Endodermal cell (in vitro differentiated cells): ENCODE data around the gene DAND5. TPM values are rescaled to one million over a fixed set of nuclear protein-coding genes. Genes with fewer than 3 reads are reported as not detected.

Experiments used
- DNase-seq: peaks from one replicate; pipeline ENCODE4 v3.0.0-alpha.2; 2017
- H3K27ac ChIP-seq: 2 replicates; pipeline ENCODE4 v1.5.1; 2013; ENCODE audit warnings: mild to moderate bottlenecking, low read depth, low read length, moderate library complexity
- H3K27me3 ChIP-seq: 2 replicates; pipeline ENCODE4 v1.6.1; 2013; ENCODE audit warnings: mild to moderate bottlenecking, low read length, moderate library complexity; ENCODE audit not compliant: insufficient read depth, control insufficient read depth, poor library complexity, severe bottlenecking
- H3K36me3 ChIP-seq: 2 replicates; pipeline ENCODE4 v1.7.0; 2013; ENCODE audit warnings: mild to moderate bottlenecking, low read length, moderate library complexity; ENCODE audit not compliant: control insufficient read depth, insufficient read depth
- H3K4me1 ChIP-seq: one replicate; pipeline ENCODE4 v1.7.0; 2013; ENCODE audit warnings: low read length; ENCODE audit not compliant: control insufficient read depth, insufficient read depth
- H3K4me3 ChIP-seq: 2 replicates; pipeline ENCODE4 v1.5.1; 2013; ENCODE audit warnings: mild to moderate bottlenecking, low read length, moderate library complexity
- H3K9ac ChIP-seq: 2 replicates; pipeline ENCODE4 v1.6.1; 2013; ENCODE audit warnings: mild to moderate bottlenecking, low read length, moderate library complexity; ENCODE audit not compliant: poor library complexity, severe bottlenecking; ENCODE audit errors: extremely low read depth
- H3K9me3 ChIP-seq: 2 replicates; pipeline ENCODE4 v1.6.1; 2013; ENCODE audit warnings: mild to moderate bottlenecking, low read length, moderate library complexity; ENCODE audit not compliant: control insufficient read depth
- H3K27ac Mint-ChIP-seq: 2 replicates; pipeline ENCODE4 v1.8.0; 2020; ENCODE audit warnings: mixed read lengths
- H3K27me3 Mint-ChIP-seq: 2 replicates; pipeline ENCODE4 v1.8.0; 2021; ENCODE audit warnings: mild to moderate bottlenecking, mixed read lengths; ENCODE audit not compliant: insufficient read depth
- H3K36me3 Mint-ChIP-seq: 2 replicates; pipeline ENCODE4 v1.8.0; 2020; ENCODE audit warnings: low read depth, mixed read lengths
- H3K4me1 Mint-ChIP-seq: 2 replicates; pipeline ENCODE4 v1.8.0; 2020; ENCODE audit warnings: mixed read lengths
- H3K4me3 Mint-ChIP-seq: 2 replicates; pipeline ENCODE4 v1.8.0; 2020; ENCODE audit warnings: mild to moderate bottlenecking, moderate library complexity, mixed read lengths
- H3K9me3 Mint-ChIP-seq: 2 replicates; pipeline ENCODE4 v1.8.0; 2020; ENCODE audit warnings: mild to moderate bottlenecking, mixed read lengths
- CTCF ChIP-seq: fragments of 200-600 bp; sonication (generic); conservative IDR thresholded peaks from 2 replicates; pipeline ENCODE4 v1.5.0; 2021; ENCODE audit warnings: antibody characterized with exemption, mild to moderate bottlenecking
- WGBS, 2 experiments: methylation state at CpG; one replicate each; pipeline versions ENCODE4 v1.1.5 to v1.1.7; 2013; ENCODE audit warnings: missing lambda C conversion rate in 2 of 2, mixed read lengths in 1 of 2; ENCODE audit not compliant: insufficient coverage in 1 of 2, insufficient read length in 1 of 2; 5-methylcytosine and 5-hydroxymethylcytosine counted together
- total RNA-seq, 2 donors: library from RNA; stranded (reverse); fragmentation: NEBNext Ultra II Directional in 1 of 2; extraction: Animal tissue kit (Norgen Biotek cat#: 25700) in 1 of 2; gene quantifications; 2 replicates in 1 of 2; 3 replicates in 1 of 2; pipeline ENCODE4 v1.2.1, GENCODE V29; 2021

The DAND5 gene
- total RNA-seq, 2 donors from 2014 or later: 0.13 to 0.40 TPM

- no peaks in the 10 kb centered on the region for H3K4me1 ChIP-seq
- DNase-seq: no peak
- H3K9me3 ChIP-seq: no peaks in the 10 kb centered on the region
- Mint-ChIP-seq H3K4me1 (no peaks in the 10 kb centered on the region), H3K9me3 (no peaks in the 10 kb centered on the region), H3K4me3 (no peak overlapping the region), H3K27me3 (peaks cover 8% of the 10 kb centered on the region), H3K36me3 (no peaks in the 10 kb centered on the region), H3K27ac (no peak overlapping the region)
- no peak overlapping the region for H3K4me3 ChIP-seq
- no peaks in the 10 kb centered on the region for H3K36me3 ChIP-seq
- H3K27ac ChIP-seq: no peak overlapping the region
- no peak overlapping the region for H3K9ac ChIP-seq
- WGBS, 2 experiments: 73 to 80% methylated on average over 8 to 16 of the region's 16 CpGs
- H3K27me3 ChIP-seq: peaks cover 78% of the 10 kb centered on the region
- no peak for TF ChIP-seq CTCF
Measured at GRCh38 chr19:12985049-12985776, 15.8 kb downstream of the DAND5 start.

- H3K4me3 ChIP-seq: no peak overlapping the region
- peaks cover 17% of the 10 kb centered on the region for H3K27me3 Mint-ChIP-seq
- 91 to 95% methylated on average over 12 of the region's 12 CpGs for whole genome bisulfite sequencing, 2 experiments
- H3K36me3 Mint-ChIP-seq: no peaks in the 10 kb centered on the region
- H3K27ac ChIP-seq: no peak overlapping the region
- H3K27ac Mint-ChIP-seq: no peak overlapping the region
- TF ChIP-seq CTCF: no peak
- H3K9ac ChIP-seq: no peak overlapping the region
- no peaks in the 10 kb centered on the region for H3K4me1 Mint-ChIP-seq
- no peak overlapping the region for H3K4me3 Mint-ChIP-seq
- DNase-seq: no peak
- H3K36me3 ChIP-seq: no peaks in the 10 kb centered on the region
- H3K9me3 ChIP-seq: no peaks in the 10 kb centered on the region
- no peaks in the 10 kb centered on the region for H3K4me1 ChIP-seq
- no peaks in the 10 kb centered on the region for H3K9me3 Mint-ChIP-seq
- H3K27me3 ChIP-seq: peaks cover 91% of the 10 kb centered on the region
Measured at GRCh38 chr19:12986726-12987125, 17.4 kb downstream of the DAND5 start.

GRCh38 chr19:12987190-12987589, 17.8 kb downstream of the DAND5 start:
- no peak for DNase-seq
- peaks cover 90% of the 10 kb centered on the region for H3K27me3 ChIP-seq
- Mint-ChIP-seq H3K27me3 (peaks cover 22% of the 10 kb centered on the region), H3K9me3 (no peaks in the 10 kb centered on the region), H3K4me1 (no peaks in the 10 kb centered on the region), H3K4me3 (no peak overlapping the region), H3K27ac (no peak overlapping the region), H3K36me3 (no peaks in the 10 kb centered on the region)
- H3K4me1 ChIP-seq: no peaks in the 10 kb centered on the region
- H3K36me3 ChIP-seq: no peaks in the 10 kb centered on the region
- no peak overlapping the region for H3K4me3 ChIP-seq
- no peak overlapping the region for H3K9ac ChIP-seq
- no peaks in the 10 kb centered on the region for H3K9me3 ChIP-seq
- no peak overlapping the region for H3K27ac ChIP-seq
- TF ChIP-seq CTCF: no peak
- 71 to 83% methylated on average over 3 of the region's 3 CpGs for WGBS, 2 experiments
